ENCODE data around the gene FDXR.

DNA sequence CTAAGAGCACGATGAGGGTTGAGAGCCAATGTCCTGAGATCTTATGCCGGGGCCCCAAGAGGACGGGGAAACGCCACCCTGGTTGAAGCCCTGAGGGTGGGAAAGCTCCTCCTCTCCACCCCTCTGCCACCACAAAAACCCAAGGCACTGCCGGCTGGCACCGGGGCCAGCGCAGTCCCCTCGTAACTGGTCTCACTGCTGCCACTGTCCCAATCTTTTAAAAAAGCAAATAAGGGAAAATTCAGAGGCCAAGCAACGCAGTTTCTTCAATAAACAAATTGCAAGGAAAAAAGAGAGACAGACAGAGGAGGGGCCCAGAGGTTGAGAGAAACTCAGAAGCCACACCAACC, 19.8 kb downstream of the FDXR start:
- TF ChIP-seq, protein P1, sequence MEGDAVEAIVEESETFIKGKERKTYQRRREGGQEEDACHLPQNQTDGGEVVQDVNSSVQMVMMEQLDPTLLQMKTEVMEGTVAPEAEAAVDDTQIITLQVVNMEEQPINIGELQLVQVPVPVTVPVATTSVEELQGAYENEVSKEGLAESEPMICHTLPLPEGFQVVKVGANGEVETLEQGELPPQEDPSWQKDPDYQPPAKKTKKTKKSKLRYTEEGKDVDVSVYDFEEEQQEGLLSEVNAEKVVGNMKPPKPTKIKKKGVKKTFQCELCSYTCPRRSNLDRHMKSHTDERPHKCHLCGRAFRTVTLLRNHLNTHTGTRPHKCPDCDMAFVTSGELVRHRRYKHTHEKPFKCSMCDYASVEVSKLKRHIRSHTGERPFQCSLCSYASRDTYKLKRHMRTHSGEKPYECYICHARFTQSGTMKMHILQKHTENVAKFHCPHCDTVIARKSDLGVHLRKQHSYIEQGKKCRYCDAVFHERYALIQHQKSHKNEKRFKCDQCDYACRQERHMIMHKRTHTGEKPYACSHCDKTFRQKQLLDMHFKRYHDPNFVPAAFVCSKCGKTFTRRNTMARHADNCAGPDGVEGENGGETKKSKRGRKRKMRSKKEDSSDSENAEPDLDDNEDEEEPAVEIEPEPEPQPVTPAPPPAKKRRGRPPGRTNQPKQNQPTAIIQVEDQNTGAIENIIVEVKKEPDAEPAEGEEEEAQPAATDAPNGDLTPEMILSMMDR (IDR thresholded peaks at IDR 0.05) = no peak
- TF ChIP-seq POLR2A (IDR thresholded peaks at IDR 0.05) = no peak

Measured in right lobe of liver (tissue), 4 donors.